ENCODE data around the gene RPLP1.

DNA sequence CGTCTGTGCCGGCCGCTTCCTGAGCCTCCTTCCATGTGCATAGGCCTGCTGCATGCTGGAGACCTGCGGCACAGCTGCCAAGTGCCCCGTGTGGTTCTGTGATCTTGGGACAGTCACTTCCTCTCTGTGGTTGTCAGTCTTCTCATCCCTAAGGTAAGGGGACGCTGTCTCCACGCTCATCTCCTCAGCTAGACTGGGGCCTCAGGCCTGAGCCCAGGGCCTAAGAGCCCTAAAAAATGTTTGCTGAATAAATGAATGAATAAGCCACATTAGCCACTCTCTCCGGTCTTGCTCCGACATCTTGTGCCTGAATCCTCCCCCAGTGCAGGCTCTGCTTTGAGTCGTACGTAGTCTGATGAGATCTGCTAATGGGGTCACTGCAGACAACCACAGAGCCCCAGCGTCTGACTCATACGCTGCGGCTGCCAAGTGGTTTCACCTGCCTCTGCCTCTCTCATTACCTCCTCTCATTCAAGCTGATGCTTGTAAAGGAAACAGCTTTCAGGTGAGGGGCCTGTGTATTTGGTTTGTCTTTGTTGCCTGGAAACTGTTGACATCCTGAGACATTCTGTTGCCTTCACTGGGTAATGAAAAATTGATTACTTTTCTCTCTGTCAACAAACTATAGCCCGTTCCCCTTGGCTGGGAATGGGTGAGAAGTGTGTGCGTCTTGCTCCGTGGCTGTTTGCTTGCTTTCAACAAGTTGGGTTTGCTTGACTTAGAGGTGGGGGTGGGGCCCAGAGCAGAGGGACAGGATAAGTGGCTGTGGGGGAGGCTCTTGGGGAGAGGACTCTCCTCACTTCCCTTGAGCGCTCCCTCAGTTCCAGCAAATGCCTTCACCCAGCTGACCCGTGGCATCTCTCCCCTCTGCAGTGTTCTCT, 15.9 kb downstream of the RPLP1 start:
- TF ChIP-seq POLR2A (IDR thresholded peaks at IDR 0.05; ENCODE audit: control extremely low read depth in 1 of 2, low read depth in 2 of 2, low read length in 2 of 2) (no peak), BCL11A (IDR thresholded peaks at IDR 0.05; ENCODE audit: low read depth in 2 of 2, low read length in 2 of 2) (no peak), ZNF274 (IDR thresholded peaks at IDR 0.05; ENCODE audit: borderline replicate concordance, extremely low read depth, low read length) (no peak), POLR2AphosphoS5 (IDR thresholded peaks at IDR 0.05; ENCODE audit: low read depth, low read length) (no peak), EP300 (IDR thresholded peaks at IDR 0.05; ENCODE audit: borderline replicate concordance in 1 of 2, low read depth in 2 of 2, low read length in 2 of 2) (no peak), RAD21 (IDR thresholded peaks at IDR 0.05 in 1 of 2, conservative IDR thresholded peaks at IDR 0.05 in 1 of 2; ENCODE audit: low read depth in 2 of 2, low read length in 2 of 2) (no peak), BACH1 (IDR thresholded peaks at IDR 0.05; ENCODE audit: low read length) (no peak), CREB1 (IDR thresholded peaks at IDR 0.05) (no peak), JUN (IDR thresholded peaks at IDR 0.05; ENCODE audit: low read depth, low read length) (no peak), RFX5 (IDR thresholded peaks at IDR 0.05; ENCODE audit: borderline replicate concordance, low read depth, low read length) (no peak), MAFK (IDR thresholded peaks at IDR 0.05; ENCODE audit: low read depth, low read length) (no peak), GABPA (IDR thresholded peaks at IDR 0.05; ENCODE audit: borderline replicate concordance, insufficient read depth, low read length) (no peak)
- TF ChIP-seq, protein P1, sequence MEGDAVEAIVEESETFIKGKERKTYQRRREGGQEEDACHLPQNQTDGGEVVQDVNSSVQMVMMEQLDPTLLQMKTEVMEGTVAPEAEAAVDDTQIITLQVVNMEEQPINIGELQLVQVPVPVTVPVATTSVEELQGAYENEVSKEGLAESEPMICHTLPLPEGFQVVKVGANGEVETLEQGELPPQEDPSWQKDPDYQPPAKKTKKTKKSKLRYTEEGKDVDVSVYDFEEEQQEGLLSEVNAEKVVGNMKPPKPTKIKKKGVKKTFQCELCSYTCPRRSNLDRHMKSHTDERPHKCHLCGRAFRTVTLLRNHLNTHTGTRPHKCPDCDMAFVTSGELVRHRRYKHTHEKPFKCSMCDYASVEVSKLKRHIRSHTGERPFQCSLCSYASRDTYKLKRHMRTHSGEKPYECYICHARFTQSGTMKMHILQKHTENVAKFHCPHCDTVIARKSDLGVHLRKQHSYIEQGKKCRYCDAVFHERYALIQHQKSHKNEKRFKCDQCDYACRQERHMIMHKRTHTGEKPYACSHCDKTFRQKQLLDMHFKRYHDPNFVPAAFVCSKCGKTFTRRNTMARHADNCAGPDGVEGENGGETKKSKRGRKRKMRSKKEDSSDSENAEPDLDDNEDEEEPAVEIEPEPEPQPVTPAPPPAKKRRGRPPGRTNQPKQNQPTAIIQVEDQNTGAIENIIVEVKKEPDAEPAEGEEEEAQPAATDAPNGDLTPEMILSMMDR (IDR thresholded peaks at IDR 0.05; ENCODE audit: control extremely low read depth in 1 of 3, insufficient read depth in 1 of 3, low read depth in 1 of 3, low read length in 3 of 3), result no peak
- TF ChIP-seq, protein P2, sequence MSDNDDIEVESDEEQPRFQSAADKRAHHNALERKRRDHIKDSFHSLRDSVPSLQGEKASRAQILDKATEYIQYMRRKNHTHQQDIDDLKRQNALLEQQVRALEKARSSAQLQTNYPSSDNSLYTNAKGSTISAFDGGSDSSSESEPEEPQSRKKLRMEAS (IDR thresholded peaks at IDR 0.05), result no peak

Data from H1 (cell line).